DND-41 (cell line): ENCODE data around the gene TLR8.

Experiments used
- ATAC-seq: fragments of 200-7000 bp; cut with Tn5 transposase; 3 replicates; pipeline ENCODE4 v1.9.1; 2021; ENCODE audit warnings: low read depth; ENCODE audit not compliant: insufficient read depth
- DNase-seq: peaks from one replicate; pipeline ENCODE4 v3.0.0-alpha.2; 2020
- H2AFZ ChIP-seq: 2 replicates; pipeline ENCODE4 v1.6.0; 2012; ENCODE audit warnings: low read depth, low read length
- H3K27ac ChIP-seq: 2 replicates; pipeline ENCODE4 v1.5.1; 2012; ENCODE audit warnings: low read length, inconsistent platforms
- H3K27me3 ChIP-seq: fragments of 200-600 bp; sonication (generic); 2 replicates; pipeline ENCODE4 v1.6.0; 2012; ENCODE audit warnings: low read length, mild to moderate bottlenecking, inconsistent platforms; ENCODE audit not compliant: insufficient read depth, poor library complexity
- H3K36me3 ChIP-seq: 2 replicates; pipeline ENCODE4 v1.5.1; 2012; ENCODE audit warnings: low read length, inconsistent platforms; ENCODE audit not compliant: insufficient read depth
- H3K4me1 ChIP-seq: 2 replicates; pipeline ENCODE4 v1.5.1; 2012; ENCODE audit warnings: mild to moderate bottlenecking, low read length; ENCODE audit not compliant: insufficient read depth
- H3K4me2 ChIP-seq: 2 replicates; pipeline ENCODE4 v1.6.0; 2012; ENCODE audit warnings: mild to moderate bottlenecking, moderate library complexity, low read length, inconsistent platforms; ENCODE audit not compliant: insufficient read depth
- H3K4me3 ChIP-seq, 2 experiments: fragments of 200-600 bp in 1 of 2; shearing (Covaris generic) in 1 of 2; 2 replicates each; pipeline ENCODE4 v1.5.1; 2012 to 2016; ENCODE audit warnings: inconsistent platforms in 2 of 2, low read length in 2 of 2, mild to moderate bottlenecking in 2 of 2, low read depth in 1 of 2, moderate library complexity in 1 of 2
- H3K79me2 ChIP-seq: 2 replicates; pipeline ENCODE4 v1.6.0; 2012; ENCODE audit warnings: low read length, inconsistent platforms; ENCODE audit not compliant: insufficient read depth
- H3K9ac ChIP-seq: 2 replicates; pipeline ENCODE4 v1.6.0; 2012; ENCODE audit warnings: low read depth, mild to moderate bottlenecking, inconsistent platforms, low read length, moderate library complexity
- H3K9me3 ChIP-seq: 2 replicates; pipeline ENCODE4 v1.5.1; 2012; ENCODE audit warnings: low read length, moderate library complexity, mild to moderate bottlenecking, inconsistent platforms; ENCODE audit not compliant: insufficient read depth, severe bottlenecking
- H4K20me1 ChIP-seq: 2 replicates; pipeline ENCODE4 v1.6.0; 2012; ENCODE audit warnings: low read length; ENCODE audit not compliant: insufficient read depth
- CTCF ChIP-seq: IDR thresholded peaks from 2 replicates; pipeline ENCODE4 v1.5.1; 2012; ENCODE audit warnings: borderline replicate concordance, low read length, moderate library complexity, mild to moderate bottlenecking; ENCODE audit not compliant: poor library complexity, severe bottlenecking; ENCODE audit errors: extremely low read depth
- EZH2 ChIP-seq: IDR thresholded peaks from 3 replicates; pipeline ENCODE4 v1.6.1; 2012; ENCODE audit warnings: borderline replicate concordance, low read depth, mild to moderate bottlenecking, moderate library complexity, low read length, inconsistent platforms; ENCODE audit not compliant: severe bottlenecking

TLR8 gene

GRCh38 chrX:12903646-12904045 lies 2.8 kb upstream of the TLR8 start:
- Histone ChIP-seq H3K27ac (no peak overlapping the region), H3K36me3 (no peaks in the 10 kb centered on the region), H3K9me3 (no peaks in the 10 kb centered on the region), H3K79me2 (no peaks in the 10 kb centered on the region), H3K27me3 (no peaks in the 10 kb centered on the region), H3K4me1 (peaks cover 4% of the 10 kb centered on the region), H3K4me2 (no peak overlapping the region), H3K9ac (no peak overlapping the region), H3K4me3 (no peak overlapping the region), H4K20me1 (no peaks in the 10 kb centered on the region), H2AFZ (no peak overlapping the region)
- TF ChIP-seq EZH2 (no peak), CTCF (no peak)
- ATAC-seq, result no peak
- no peak for DNase-seq

GRCh38 chrX:12910423-12911121 lies 4.2 kb downstream of the TLR8 start:
- H3K4me1 ChIP-seq, result peaks cover 7% of the 10 kb centered on the region; the same call in 1 of the 2 replicates
- ATAC-seq (peak; percentile 44; the same call in 2 of the 3 replicates), DNase-seq (peak; percentile 21)
- no peak overlapping the region for H3K4me2 ChIP-seq
- H3K27ac ChIP-seq, result no peak overlapping the region
- H3K79me2 ChIP-seq, result no peaks in the 10 kb centered on the region
- no peaks in the 10 kb centered on the region for H4K20me1 ChIP-seq
- H3K9me3 ChIP-seq, result no peaks in the 10 kb centered on the region
- H3K27me3 ChIP-seq, result no peaks in the 10 kb centered on the region
- no peak overlapping the region for H3K4me3 ChIP-seq
- H2AFZ ChIP-seq, result no peak overlapping the region
- TF ChIP-seq EZH2 (no peak), CTCF (no peak)
- no peaks in the 10 kb centered on the region for H3K36me3 ChIP-seq
- no peak overlapping the region for H3K9ac ChIP-seq

GRCh38 chrX:12911122-12911470 lies 4.7 kb downstream of the TLR8 start:
- no peaks in the 10 kb centered on the region for H3K9me3 ChIP-seq
- no peaks in the 10 kb centered on the region for H3K36me3 ChIP-seq
- DNase-seq (peak; percentile 31), ATAC-seq (peak; percentile 82)
- H4K20me1 ChIP-seq, result no peaks in the 10 kb centered on the region
- H2AFZ ChIP-seq, result no peak overlapping the region
- H3K4me2 ChIP-seq, result no peak overlapping the region
- no peak overlapping the region for H3K27ac ChIP-seq
- no peak overlapping the region for H3K4me3 ChIP-seq
- no peaks in the 10 kb centered on the region for H3K27me3 ChIP-seq
- peaks cover 7% of the 10 kb centered on the region; the same call in 1 of the 2 replicates for H3K4me1 ChIP-seq
- H3K79me2 ChIP-seq, result no peaks in the 10 kb centered on the region
- TF ChIP-seq EZH2 (no peak), CTCF (no peak)
- H3K9ac ChIP-seq, result no peak overlapping the region
